Fibroblast of peridontal ligament (primary cell): Measurements from ENCODE around the gene SUN5.
"Not testable (repeated sequence)": the region's sequence is repeated elsewhere in the genome, so short reads cannot be mapped to it uniquely, and the experiment has no call there.

Source experiments
- DNase-seq: peaks from one replicate; pipeline ENCODE4 v3.0.0-alpha.2; 2010; ENCODE audit errors: extremely low read depth

The SUN5 gene

DNA sequence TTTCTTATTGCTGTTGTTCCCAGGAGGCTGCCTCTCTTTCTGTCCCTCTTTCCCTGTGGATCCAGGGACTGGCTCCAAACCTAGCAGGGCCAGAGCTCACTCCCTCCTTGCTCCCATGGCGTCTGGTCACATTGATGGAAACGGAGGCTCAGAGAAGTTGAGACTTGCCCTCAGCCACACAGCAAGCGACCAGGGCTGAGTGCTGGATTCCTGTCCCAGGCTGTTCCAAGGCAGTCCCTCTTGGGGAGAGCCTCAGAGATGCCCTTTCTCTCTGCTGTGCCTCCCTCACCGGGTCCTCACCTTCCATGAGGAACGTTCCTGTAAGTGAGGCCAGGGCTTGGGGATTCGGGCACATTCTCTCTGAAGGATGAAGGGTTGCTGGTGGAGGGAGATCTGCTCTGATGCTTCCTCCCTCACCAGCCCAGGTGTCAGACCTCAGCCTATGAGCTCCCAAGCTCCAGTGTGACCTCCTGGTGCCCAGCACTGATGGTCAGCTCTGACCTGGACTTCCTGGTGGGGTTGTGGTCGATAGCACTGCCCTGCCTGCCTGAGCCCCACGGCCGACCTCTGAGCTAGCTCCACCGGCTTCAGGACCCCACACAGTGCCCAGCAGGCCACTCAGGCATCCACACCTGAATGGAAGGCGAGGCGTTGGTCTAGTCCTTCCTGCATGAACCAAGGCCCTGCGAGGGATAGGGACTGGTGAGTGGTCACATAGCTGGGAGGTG is 26.8 kb downstream of the SUN5 start:
- DNase-seq = no peak

DNA sequence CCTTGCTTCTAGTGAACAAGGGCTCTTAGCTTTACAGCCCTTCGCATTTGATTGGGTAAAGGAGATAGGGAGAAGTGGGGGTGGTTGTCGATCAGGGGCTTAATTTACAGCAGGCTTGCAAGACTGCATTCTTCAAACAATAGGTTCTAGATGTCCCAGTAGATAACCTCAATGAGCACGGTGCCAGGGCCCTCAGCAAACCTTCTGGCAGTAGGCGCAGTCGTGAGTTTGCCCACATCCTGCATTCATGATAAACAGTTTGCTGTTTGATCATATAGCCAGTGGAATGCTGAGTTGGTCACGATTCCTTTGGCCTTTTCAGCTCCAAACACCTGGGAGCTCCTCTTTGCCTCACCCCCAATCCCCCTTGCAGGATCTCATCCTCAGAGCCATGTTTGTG is 27.5 kb downstream of the SUN5 start:
- DNase-seq = no peak

DNA sequence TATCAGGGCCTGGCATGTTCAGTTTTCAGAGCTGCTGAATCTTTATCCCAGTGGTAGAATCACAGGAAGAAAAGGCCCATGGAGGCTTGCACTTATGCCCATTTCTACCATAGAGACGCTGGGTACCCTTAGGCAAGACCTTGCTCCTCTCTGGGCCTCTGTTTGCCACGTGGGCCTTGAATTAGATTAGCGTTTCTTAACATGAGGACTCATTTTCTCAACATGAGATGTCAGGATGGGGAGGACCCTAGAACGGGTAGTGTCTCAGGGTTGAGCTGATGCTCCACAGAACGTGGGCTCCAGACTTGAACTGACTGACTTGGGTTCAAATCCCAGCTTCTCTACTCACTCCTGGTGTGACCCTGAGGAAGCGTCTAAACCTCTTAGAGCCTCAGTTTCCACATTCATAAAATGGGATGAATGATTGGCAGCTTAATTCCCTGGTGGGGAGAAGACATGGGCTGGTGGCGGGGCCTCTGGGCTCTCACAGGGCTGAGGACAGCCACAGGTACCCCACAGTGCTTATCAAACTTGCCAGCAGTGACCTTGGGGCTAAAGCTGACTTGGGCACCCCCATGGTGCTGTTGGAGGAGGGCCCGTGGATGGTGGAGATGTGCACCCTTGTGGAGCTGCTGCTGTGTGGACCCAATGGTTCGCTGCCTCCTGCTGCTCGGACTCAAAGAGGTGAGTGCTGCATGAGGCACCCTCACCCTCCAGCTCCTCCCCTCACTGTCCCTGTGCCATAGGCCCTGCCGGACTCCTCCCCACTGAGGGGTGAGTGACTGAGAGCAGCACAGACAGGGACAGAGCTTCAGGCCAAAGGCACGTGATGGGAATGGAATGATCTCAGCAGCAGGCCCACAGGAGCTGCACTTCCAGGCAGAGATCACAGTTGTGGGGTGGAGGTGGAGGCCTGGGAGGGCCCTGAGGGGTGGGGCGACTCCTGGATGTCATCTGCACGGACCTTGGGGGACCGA is 28.2 kb downstream of the SUN5 start:
- no peak for DNase-seq

DNA sequence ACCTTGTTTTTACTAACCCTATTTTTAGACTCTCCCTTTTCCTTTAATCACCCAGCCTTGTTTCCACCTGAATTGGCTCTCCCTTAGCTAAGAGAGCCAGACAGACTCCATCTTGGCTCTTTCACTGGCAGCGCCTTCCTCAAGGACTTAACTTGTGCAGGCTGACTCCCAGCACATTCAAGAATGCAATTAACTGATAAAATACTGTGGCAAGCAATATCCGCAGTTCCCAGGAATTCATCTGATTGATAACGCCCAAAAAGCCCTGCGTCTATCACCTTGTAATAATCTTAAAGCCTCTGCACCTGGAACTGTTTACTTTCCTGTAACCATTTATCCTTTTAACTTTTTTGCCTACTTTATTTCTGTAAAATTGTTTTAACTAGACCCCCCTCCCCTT is 29.1 kb downstream of the SUN5 start:
- DNase-seq = not testable (repeated sequence)

DNA sequence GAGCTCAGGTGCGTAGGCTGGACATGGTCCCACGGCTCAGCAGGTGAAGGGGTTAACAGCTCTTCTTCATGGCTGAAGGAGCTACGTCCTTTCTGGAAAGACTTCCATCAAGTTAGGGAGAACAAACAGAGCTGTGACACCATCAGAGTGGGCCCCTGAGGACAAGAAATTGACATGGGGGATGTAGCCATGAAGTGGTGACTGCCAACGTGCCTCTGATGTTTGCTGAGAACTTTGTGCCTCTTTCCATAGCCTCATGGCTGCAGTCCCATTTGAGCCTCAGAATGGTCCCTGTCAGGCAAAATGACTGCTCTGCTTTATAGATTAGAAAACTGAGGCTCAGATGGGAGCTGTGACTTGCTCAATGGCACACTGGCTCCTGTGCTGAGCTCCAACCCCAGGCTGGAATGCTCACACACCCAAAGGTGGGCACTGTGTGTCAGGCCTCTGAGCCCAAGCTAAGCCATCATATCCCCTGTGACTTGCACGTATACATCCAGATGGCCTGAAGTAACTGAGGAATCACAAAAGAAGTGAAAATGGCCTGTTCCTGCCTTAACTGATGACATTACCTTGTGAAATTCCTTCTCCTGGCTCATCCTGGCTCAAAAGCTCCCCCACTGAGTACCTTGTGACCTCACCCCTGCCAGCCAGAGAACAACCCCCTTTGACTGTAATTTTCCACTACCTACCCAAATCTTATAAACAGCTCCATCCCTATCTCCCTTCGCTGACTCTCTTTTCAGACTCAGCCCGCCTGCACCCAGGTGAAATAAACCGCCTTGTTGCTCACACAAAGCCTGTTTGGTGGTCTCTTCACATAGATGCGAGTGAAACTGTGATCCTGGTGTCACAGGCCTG is 29.8 kb downstream of the SUN5 start:
- DNase-seq = not testable (repeated sequence)

- no peak for DNase-seq
Measured at GRCh38 chr20:32973077-32973717, 31.0 kb downstream of the SUN5 start.

- DNase-seq = no peak
Measured at GRCh38 chr20:32972181-32973076, 31.8 kb downstream of the SUN5 start.

DNA sequence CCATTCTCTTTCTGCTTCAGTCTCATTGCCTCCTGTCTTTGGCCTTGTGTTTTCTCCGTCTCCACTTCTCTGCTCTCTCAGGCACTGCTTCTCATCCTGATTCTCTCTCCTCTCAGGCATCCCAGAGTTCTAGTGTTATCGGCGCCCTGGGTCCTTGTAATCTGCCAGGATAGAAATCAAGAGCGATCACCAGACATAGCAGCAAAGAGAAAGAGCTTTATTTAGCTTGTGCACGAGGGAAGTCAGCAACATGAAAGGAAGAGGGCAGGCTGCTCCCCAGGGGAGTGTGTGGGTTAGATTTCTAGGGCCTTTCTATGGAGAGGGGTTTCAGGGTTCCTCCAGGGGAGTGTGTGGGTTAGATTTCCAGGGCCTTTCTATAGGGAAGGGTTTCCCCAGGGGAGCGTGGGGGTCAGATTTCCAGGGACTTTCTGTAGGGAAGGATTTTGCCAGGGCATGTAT is 32.5 kb downstream of the SUN5 start:
- DNase-seq = peak; percentile 2

DNA sequence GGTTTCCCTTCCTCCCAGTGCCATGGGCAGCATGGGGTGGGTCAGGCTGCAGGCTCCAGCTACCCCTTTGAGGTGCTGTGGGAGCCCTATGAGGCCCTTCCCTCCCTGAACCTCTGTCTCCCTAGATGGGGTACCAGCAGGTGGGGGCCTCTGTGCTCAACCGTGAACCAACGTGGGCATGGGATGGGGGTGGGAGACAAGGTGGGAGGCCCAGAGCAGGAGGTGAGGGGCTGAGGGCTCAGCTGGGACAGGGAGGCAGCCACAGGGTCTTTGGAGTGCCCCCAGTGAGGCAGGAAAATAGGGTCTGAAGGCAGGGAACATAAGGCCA is 33.3 kb downstream of the SUN5 start:
- no peak for DNase-seq

- DNase-seq = no peak
Measured at GRCh38 chr20:32970115-32970972, 33.9 kb downstream of the SUN5 start.

- DNase-seq = no peak
Measured at GRCh38 chr20:32969356-32970114, 34.7 kb downstream of the SUN5 start.

- no peak for DNase-seq
Measured at GRCh38 chr20:32968478-32969241, 35.6 kb downstream of the SUN5 start.

GRCh38 chr20:32967961-32968457 is 36.2 kb downstream of the SUN5 start:
- no peak for DNase-seq

DNA sequence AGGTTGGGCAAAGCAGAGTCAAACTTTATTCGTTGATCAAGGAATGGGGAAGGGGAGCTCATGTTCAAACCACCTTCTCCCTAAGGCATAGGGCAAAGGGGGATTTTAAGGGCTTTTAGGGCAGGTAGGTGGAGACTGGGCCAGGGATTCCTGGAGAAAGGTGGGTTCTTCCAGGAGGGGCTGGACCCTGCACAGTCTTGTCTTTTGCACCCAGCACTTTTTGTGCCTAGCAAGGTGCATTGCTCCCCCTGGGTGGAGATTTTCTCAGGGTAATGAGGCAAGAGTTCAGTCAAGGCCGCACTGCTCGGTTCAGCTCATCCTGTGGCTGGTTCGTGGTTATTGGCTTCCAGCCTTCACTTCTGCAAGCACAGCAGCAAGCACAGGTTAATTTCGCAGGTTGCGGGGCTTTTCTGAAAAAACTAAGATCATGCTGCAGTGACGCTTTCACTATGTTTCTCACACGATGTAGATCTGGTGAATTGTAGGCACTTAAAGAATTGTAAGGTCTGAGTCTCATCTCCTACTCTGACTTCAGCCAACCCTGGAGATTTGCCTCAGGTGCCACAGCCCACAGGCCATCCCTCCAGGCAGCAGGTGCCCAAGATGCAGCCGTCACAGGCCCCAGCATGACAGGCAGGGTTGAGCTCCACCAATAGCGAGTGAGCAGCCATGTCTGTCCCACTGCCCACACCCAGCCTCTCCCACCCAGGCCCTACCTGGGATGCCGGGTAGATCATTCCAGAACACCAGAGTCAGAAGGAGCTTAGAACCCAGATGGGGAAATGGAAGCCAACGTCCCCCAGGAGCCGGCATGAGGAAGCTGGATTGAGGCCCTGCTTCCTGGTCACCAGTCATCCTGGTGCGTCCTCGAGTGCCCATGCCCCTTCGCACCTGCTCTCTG is 37.1 kb downstream of the SUN5 start:
- no peak for DNase-seq

DNA sequence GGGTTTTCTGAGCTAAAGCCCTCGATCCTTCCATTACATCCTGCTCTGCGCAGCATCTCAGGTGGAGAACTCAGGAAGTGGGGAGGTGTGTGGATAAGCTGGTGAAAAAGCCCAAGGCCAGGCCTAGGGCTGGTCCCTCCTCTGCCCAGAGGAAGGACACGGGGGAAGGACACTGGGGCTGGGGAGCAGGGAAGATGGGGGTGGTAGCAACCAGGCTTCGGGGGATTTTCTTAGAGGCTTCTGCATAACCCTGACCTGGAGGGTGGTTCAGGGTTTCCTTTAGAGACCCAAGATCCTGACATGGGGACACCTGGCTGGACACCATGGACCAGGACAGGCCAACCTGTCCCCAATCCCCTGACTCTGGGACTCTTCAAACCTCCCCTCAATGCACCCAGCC is 37.9 kb downstream of the SUN5 start:
- no peak for DNase-seq

- DNase-seq = no peak
Measured at GRCh38 chr20:32965581-32966373, 38.5 kb downstream of the SUN5 start.
